ENCODE measurements around the gene KRTAP4-8.
"Not testable (repeated sequence)": the region's sequence is repeated elsewhere in the genome, so short reads cannot be mapped to it uniquely, and the experiment has no call there.

KRTAP4-8 gene

GRCh38 chr17:41098042-41098441 is at the start of gene KRTAP4-8:
TSS of gene KRTAP4-8 (minus strand) at chr17:41098142. CDS start at chr17:41098084, 58 bp downstream.
- DNase-seq (ENCODE audit: low read depth): no peak

- no peak for DNase-seq (ENCODE audit: low read depth)
These were observed 47.3 kb upstream of the KRTAP4-8 start for GRCh38 chr17:41145261-41145660.

DNA sequence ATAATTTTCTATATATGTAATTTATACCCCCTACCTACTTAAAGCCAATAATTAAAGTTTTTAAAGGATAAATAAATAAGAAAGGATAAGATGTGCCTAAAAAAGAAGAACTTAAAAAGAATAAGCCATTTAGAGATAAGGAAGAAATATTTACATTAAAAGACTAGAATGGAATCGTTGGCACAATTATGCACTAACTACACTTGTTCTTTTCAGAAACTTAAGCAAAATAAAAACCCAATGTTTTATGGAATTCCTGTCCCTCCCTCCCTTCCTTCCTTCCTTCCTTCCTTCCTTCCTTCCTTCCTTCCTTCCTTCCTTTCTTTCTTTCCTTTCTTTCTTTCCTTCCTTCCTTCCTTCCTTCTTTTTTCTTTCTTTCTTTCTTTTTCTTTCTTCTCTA is 46.9 kb upstream of the KRTAP4-8 start:
- no peak for DNase-seq (ENCODE audit: low read depth)

- DNase-seq (ENCODE audit: low read depth): no peak
These were observed 43.4 kb upstream of the KRTAP4-8 start for GRCh38 chr17:41141361-41141760.

DNA sequence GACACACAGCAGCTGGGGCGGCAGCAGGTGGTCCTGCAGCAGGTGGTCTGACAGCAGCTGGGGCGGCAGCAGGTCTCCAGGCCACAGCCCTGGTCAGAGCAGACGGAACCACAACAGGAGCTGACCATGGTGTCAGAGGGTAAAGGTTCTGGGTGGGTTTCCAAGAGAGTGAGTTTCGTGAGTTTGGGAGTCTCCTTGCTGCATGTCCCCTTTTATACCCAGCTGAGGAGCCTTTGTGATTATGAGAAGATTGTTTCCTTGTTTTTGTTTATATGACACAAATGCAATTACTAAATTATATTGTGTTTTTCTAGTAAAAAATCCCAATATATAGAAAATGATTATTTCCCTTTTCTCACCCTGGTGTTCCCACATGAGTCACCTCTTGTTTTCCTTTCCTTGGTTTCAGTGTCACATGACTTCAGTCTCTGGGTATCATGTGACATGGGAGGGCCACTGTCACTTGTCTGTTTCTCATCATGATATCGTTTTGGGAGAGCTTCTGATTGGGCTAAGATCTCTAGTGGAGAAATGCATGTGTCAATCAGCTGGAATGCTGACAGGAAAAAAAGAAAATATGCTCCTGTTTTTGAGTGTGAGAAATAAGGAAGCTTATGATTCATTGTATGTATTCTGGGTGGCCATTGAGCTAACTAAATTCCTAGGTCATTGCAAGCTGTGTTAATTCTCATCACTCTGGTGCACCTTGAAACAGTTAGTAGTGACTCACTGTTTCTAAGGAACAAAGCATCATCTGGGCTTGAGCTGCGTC is 42.6 kb upstream of the KRTAP4-8 start, which contains the start of gene KRTAP4-6:
Gene KRTAP4-6 (minus strand): TSS at position 185 of the 772 bp plus-strand sequence. CDS start 57 bp downstream, at position 128.
- no peak for DNase-seq (ENCODE audit: low read depth)

GRCh38 chr17:41139865-41140264 is 41.9 kb upstream of the KRTAP4-8 start:
- not testable (repeated sequence) for DNase-seq (ENCODE audit: low read depth)

DNA sequence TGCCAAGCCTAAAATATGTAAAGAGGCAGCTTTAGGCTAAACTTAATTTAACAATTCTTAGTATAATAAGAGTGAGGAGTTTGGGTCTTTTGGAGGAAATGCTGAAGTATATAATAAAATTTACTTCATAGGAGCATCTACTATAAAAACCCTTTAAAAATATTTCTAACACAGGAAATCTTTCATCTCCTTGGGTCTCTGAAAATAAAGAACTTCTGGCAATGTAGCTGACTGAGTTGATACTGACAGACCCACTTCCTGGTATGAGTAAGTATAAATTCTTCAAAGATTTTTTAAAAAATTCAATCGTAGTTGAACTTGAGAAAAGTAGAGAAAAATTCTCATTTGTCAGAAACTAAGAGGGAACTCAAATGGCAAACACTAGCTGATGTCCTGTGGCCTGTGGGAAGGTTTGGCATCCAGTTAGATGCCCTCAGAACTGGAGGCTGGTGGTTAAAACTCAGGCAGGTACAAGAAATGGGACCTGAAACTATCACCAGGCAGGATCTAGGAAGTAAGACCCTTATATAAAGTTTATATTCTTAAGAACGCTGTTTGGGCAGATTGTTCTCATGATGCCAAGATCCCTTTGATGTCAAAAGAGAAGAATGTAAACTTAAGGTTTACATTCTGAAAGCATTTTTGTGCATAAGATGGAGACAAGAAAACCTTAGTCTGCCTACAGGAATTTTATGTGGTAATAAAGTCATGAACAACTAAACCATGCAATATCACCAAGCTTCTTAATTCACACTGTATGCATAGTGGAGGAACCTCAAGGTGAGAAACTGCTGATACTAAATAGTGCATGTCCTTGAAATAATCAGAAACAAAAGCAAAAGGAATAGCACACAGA is 36.2 kb upstream of the KRTAP4-8 start:
- no peak for DNase-seq (ENCODE audit: low read depth)

DNA sequence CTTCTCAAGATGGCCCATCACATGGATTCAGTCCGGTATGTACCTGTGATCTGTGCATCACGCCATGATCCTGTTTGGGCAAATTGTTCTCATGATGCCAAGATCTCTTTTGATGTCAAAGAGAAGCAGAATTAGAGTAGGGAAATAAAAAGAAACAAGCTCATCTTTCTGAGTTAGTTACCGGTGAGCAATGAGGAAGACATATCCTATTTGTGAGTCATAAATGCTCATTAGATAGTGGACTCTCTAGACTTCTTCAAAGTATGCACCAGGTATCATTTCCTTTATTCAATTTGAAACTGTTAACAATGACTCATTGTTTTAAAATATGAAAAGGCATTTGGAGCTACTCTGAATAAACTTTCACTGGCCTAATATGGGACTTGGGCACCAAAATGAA is 34.0 kb upstream of the KRTAP4-8 start:
- DNase-seq (ENCODE audit: low read depth): no peak

GRCh38 chr17:41127371-41127770 is 29.4 kb upstream of the KRTAP4-8 start:
- no peak for DNase-seq (ENCODE audit: low read depth)

DNA sequence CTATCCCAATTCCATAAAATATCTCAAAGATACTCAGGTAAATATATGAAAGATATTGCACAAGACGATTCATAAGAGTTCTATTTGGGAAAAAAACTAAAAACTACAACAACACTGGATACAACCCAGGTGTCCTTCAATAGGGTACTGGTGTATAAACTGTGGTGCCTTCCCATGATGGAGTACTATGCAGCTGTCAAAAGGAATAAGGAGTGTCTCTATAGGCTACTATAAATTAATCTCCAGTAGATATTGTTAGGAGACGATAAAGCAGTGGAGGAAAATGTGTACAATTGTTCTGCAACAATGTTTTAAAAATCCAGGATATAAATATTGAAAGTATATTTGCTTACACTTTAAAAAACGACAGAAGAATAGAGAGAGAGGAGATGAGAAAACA is 28.5 kb upstream of the KRTAP4-8 start:
- DNase-seq (ENCODE audit: low read depth): no peak

- DNase-seq (ENCODE audit: low read depth): no peak
These were observed 27.1 kb upstream of the KRTAP4-8 start for GRCh38 chr17:41125064-41125463.

GRCh38 chr17:41123991-41124371 is 26.0 kb upstream of the KRTAP4-8 start, which contains the start of gene KRTAP4-12:
TSS of gene KRTAP4-12 (minus strand) at chr17:41124182. CDS start at chr17:41124122, 60 bp downstream.
- not testable (repeated sequence) for DNase-seq (ENCODE audit: low read depth)

DNA sequence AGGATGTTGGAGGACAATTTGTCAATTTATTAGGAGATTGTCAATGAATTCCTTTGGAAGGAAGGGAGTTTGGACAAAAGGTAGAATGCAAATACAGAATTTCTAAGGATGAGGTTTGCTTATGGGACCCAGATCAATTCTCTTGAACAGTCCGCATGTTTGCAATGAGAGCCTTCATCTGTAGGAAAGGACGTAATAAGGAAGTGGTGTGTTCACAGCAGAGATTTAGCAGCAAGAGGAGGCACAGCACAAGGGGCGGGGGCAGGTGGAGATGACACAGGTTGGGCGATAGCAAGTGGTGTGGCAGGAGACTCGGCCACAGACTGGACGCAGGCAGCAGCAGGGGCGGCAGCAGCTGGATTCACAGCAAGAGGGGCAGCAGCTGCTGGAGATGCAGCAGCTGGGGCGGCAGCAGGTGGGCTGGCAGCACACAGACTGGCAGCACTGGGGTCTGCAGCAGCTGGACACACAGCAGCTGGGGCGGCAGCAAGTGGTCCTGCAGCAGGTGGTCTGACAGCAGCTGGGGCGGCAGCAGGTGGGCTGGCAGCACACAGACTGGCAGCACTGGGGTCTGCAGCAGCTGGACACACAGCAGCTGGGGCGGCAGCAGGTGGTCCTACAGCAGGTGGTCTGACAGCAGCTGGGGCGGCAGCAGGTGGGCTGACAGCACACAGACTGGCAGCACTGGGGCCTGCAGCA is 25.5 kb upstream of the KRTAP4-8 start:
- DNase-seq (ENCODE audit: low read depth): not testable (repeated sequence)

DNA sequence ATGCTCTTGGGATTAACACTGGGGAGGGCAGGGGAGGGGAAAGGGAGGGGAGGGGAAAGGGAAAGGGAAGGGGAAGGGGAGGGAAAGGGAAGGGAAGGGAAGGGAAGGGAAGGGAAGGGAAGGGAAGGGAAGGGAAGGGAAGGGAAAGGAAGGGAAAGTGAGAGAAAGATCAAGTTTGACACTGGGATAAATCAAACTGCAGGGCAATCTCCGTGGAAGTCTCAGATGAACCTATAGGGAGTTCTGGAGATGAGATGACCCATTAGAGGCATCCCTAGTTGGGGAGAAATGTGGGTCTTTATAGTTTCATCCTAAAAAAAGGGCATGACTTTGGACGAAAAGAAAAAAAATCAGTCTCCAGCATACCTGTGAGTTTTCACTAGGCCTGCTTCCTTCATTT is 23.8 kb upstream of the KRTAP4-8 start:
- no peak for DNase-seq (ENCODE audit: low read depth)

DNA sequence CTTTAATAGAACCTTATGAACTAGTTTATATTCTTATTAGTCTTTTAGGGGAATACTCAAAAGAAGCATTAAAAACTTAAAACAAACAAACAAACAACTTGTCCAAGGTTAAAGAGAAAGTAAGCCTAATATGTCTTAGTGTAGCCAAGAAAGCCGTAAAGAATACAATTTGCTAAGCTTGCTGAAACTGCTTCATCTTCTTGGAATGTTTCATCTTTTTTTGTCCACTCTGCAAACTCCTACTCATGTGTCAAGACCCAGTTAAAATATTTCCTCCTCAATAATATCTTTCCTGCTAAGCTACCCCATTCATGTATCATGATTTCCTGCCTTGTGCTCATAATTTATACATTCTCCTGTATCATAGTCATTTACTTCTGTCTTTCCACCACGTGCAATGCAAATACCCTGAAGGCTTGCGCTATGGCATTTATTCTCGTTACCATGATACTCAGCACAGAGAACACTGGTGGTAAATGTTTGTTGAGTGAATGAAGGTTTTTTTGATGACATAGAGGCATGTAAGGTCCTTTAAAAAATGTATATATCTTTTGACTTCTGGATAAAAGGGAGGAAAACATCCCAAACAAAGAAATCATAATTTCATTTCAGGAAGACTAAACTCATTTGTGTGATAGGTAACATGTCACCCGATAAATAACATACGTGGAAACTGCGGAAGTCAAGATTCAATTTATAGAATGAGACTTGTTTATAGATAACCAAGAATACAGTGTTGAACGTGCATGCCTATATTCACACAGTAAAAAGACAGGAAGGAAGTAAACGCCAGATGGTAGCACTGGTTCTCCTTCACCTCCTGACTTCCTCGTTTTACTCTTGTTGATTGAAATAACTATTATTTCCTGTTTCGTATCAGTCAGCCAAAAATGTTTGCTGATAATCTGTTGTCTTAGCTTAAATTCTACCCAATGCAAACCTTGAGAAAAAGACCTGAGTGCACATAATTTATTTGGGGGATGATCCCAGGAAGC is 22.1 kb upstream of the KRTAP4-8 start:
- not testable (repeated sequence) for DNase-seq (ENCODE audit: low read depth)

DNA sequence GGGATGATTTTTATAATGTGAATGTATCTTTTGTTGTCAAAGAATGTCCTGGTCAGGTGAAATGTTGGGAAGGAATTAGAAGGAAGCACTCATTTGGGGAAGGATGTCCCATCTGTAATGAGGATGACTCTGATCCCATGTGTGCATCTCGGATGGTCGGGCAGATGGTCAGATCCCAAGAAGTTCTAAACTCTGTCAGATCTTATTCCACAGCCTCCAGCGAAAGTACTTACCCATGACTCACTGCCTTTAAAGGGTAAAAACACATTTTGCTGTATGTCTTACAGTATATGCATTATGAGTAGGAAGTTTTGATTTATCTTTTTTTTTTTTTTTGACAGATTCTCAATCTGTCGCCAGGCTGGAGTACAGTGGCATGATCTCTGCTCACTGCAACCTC is 20.8 kb upstream of the KRTAP4-8 start:
- DNase-seq (ENCODE audit: low read depth): no peak

DNA sequence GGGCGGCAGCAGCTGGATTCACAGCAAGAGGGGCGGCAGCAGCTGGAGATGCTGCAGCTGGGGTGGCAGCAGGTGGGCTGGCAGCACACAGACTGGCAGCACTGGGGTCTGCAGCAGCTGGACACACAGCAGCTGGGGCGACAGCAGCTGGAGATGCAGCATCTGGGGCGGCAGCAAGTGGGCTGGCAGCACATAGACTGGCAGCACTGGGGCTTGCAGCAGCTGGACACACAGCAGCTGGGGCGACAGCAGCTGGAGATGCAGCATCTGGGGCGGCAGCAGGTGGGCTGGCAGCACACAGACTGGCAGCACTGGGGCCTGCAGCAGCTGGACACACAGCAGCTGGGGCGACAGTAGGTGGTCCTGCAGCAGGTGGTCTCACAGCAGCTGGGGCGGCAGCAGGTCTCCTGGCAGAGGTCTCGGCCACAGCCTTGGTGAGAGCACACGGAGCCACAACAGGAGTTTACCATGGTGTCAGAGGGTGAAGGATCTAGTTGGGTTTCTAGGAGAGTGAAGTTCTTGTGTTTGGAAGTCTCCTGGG is 20.0 kb upstream of the KRTAP4-8 start, which contains the start of gene KRTAP4-11:
Gene KRTAP4-11 (minus strand): TSS at position 528 of the 541 bp plus-strand sequence. CDS start 58 bp downstream, at position 470.
- DNase-seq (ENCODE audit: low read depth): not testable (repeated sequence)

DNA sequence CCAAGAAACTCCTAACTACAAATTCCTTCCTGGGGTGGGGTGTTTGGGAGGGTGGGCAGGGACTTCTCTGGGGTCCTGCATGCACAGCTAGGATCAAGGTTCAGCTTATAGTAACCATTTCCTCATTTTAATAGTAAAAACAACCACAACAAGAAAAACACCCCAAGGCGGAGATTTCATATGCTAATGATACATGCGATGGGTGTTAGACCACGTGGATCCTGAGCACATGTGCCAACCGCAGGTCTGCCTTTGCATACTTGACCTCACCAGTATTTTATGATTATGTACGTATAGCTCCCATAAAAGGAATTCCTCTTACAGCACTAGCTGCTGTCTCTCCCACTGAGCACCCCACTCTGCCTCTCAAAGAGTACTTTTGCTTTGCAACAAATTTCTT is 18.4 kb upstream of the KRTAP4-8 start:
- no peak for DNase-seq (ENCODE audit: low read depth)

GRCh38 chr17:41111151-41111885 is 13.4 kb upstream of the KRTAP4-8 start:
- no peak for DNase-seq (ENCODE audit: low read depth)
